Measurements from ENCODE around the gene PFKP.

DNA sequence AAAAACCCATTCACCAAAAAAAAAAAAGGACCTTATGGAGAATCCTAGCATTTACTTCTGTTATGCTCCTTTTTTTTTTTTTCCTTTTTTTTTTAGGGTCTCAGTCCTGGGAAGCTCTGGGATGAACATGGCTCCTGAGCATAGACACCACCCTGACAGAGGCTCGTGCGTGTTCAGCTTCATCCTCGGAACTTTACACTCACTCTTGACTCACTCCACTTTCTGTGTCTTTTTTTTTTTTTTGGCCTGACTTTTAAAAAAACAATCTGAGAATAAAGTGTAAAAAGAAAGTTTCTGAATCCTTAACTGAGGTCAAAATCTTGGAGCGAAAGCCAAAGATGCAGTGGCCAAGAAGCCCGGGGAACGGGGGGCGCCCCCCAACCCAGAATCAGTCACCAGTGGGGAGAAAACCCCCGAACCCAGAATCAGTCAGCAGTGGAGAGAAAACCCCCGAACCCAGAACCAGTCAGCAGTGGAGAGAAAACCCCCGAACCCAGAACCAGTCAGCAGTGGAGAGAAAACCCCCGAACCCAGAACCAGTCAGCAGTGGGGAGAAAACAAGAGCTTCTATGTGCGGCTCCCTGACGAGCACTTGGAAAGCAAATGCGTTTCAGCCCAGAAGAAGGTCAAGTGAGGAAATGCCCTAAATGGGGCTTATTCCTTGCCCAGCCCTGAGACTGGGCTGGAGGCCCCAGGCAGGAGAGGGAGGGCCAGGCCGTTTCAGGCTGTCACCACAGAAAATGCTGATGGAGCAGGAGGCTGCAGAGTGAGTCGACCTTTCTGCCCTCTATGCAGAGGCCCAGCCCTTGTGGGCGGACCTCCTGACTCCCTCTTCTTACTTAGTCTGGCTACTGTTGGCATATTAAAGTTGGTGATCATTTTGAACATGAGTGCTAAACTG is 19.0 kb upstream of the PFKP start:
- TF ChIP-seq, protein P1, sequence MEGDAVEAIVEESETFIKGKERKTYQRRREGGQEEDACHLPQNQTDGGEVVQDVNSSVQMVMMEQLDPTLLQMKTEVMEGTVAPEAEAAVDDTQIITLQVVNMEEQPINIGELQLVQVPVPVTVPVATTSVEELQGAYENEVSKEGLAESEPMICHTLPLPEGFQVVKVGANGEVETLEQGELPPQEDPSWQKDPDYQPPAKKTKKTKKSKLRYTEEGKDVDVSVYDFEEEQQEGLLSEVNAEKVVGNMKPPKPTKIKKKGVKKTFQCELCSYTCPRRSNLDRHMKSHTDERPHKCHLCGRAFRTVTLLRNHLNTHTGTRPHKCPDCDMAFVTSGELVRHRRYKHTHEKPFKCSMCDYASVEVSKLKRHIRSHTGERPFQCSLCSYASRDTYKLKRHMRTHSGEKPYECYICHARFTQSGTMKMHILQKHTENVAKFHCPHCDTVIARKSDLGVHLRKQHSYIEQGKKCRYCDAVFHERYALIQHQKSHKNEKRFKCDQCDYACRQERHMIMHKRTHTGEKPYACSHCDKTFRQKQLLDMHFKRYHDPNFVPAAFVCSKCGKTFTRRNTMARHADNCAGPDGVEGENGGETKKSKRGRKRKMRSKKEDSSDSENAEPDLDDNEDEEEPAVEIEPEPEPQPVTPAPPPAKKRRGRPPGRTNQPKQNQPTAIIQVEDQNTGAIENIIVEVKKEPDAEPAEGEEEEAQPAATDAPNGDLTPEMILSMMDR (conservative IDR thresholded peaks at IDR 0.05; ENCODE audit: low read length) = no peak
- TF ChIP-seq EZH2phosphoT487 (IDR thresholded peaks at IDR 0.05; ENCODE audit: borderline replicate concordance) = no peak
